OCI-M1 (cell line): ENCODE results near the gene GART.

Source experiments
- DNase-seq: peaks from one replicate; lab custom pipeline; 2025; lab: John Stamatoyannopoulos, UW

The GART gene

GRCh38 chr21:33461538-33462250, 80.2 kb downstream of the GART start:
- DNase-seq, result no peak

DNA sequence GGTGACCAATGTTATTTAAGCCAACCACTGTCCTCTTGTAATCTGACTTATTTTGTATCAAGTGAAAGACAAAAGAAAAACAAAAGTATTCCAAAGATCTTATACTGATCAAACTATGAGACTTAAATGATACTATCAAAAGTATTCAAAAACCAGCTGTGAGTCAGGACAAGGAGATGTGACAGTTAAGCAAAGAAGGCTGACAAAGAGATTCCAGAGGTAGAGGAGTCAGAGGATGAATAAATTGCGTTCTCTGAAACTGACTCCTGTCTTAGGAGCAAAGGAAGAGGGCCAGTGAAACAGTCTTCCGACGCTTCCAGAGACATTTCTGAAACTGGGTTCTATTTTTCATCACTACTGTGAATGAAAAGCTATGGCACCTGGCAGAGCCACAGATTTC, 83.1 kb downstream of the GART start:
- no peak for DNase-seq

DNA sequence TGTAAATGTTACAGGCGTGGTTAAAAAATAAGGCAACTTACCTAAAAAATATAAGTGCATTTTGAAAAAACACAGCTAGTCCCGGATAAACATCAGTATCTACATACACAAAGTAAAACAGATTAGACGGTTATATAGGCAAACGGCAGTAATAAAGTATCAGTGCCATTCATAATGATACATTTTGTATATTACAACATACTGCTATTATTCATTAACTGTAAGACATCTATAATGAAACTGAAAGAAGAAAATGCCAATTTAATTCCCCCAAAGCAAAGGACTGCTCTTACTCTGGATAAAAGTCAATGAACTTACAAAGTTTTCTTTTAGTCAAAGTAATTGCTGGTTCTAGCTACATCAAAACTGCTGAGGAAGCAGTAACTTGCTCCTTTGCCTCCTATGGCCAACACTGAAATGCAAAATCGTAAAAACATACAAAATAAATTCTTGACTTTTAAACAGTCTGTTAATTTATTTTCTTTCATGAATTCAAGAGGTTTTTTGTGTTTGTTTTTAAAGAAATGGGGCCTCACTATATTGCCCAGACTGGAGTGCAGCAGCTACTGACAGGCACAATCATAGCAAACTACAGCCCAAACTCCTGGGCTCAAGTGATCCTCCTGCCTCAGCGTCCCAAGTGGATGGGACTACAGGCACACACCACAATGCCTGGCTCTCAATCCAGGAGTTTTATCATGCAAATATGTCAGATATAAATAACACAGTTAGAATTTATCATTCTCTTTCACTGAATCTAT, 86.1 kb downstream of the GART start:
- no peak for DNase-seq
